OCI-LY7 (cell line): Measurements from ENCODE around the gene PANK3.

Source experiments
- EZH2phosphoT487 ChIP-seq: fragments of 200-600 bp; sonication (generic); IDR thresholded peaks from 2 replicates; pipeline ENCODE4 v1.6.1; 2018; ENCODE audit warnings: low read depth, borderline replicate concordance, mild to moderate bottlenecking, mixed run types, antibody characterized with exemption, low read length, moderate library complexity, mixed read lengths
- TF ChIP-seq, protein P1 (sequence below): fragments of 200-600 bp; sonication (generic); conservative IDR thresholded peaks from 2 replicates; pipeline ENCODE4 v1.5.1; 2014; ENCODE audit warnings: mild to moderate bottlenecking, antibody characterized with exemption, low read length, moderate library complexity, mixed read lengths

DNA sequence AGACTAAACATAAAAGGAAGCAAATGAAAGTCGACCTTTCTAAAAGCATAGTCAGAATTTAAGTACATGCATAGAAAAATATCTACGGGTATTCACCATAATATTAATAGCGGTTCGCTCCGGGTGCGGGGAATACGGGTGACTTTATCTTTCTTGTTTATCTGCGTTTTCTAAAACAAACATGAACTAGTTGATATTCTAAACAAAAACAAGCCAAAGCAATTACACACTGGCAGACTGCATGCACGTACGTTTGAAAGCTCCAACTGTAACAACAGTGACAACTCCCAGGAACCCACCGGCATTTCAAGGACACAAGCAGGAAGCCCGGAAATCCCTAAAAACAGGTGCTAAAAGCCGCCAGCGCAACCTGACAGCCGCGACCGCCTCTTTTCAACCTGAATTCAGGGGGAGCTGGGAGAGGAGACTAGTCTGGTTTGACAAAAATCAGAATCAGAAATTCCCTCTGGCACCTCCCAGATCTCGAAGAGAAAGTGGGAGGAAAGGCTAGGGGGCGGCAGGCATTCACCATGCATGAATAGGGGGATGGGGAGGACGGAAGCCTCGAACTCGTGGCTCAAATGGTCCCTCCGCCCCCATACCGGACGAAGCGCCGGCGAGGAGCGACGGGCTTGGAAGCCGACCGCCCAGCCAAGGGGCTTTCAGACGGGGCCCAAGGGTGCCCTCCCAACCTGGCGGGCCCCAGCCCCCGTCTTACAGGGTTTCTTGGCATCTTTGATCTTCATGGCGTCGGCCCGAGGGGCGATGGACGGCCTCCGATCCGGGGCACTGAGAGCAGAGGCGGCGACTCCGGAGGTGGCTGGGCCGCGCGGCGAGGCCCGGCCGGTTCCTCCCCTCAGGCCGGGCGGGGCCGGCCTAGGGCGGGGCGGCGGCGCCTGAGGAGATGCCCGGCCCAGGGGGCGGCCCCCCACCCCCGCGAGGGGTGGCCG is at the start of gene PANK3:
- TF ChIP-seq, protein P1, sequence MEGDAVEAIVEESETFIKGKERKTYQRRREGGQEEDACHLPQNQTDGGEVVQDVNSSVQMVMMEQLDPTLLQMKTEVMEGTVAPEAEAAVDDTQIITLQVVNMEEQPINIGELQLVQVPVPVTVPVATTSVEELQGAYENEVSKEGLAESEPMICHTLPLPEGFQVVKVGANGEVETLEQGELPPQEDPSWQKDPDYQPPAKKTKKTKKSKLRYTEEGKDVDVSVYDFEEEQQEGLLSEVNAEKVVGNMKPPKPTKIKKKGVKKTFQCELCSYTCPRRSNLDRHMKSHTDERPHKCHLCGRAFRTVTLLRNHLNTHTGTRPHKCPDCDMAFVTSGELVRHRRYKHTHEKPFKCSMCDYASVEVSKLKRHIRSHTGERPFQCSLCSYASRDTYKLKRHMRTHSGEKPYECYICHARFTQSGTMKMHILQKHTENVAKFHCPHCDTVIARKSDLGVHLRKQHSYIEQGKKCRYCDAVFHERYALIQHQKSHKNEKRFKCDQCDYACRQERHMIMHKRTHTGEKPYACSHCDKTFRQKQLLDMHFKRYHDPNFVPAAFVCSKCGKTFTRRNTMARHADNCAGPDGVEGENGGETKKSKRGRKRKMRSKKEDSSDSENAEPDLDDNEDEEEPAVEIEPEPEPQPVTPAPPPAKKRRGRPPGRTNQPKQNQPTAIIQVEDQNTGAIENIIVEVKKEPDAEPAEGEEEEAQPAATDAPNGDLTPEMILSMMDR: no peak
- no peak for TF ChIP-seq EZH2phosphoT487
